GM23338 (cell line): Measurements from ENCODE around the gene INPP5A.

ENCODE experiments used
- EZH2 ChIP-seq: fragments of 200-600 bp; sonication (generic); IDR thresholded peaks from one replicate; pipeline ENCODE4 v1.8.0; 2017; ENCODE audit warnings: antibody characterized with exemption, mild to moderate bottlenecking, low read depth; ENCODE audit not compliant: unreplicated experiment
- EZH2phosphoT487 ChIP-seq: fragments of 200-600 bp; sonication (generic); IDR thresholded peaks from one replicate; pipeline ENCODE4 v1.8.1; 2018; ENCODE audit warnings: antibody characterized with exemption; ENCODE audit not compliant: unreplicated experiment
- POLR2AphosphoS5 ChIP-seq: IDR thresholded peaks from 2 replicates; pipeline ENCODE4 v1.6.1; 2016; ENCODE audit warnings: antibody characterized with exemption, low read depth
- ZNF331 ChIP-seq: fragments of 250-450 bp; sonication (Bioruptor Pico); IDR thresholded peaks from 2 replicates; pipeline ENCODE4 v1.5.0; 2020; ENCODE audit warnings: low read depth, mild to moderate bottlenecking, moderate library complexity
- TF ChIP-seq, protein P1 (sequence below): IDR thresholded peaks from one replicate; pipeline ENCODE4 v1.6.1; 2018; ENCODE audit warnings: antibody characterized with exemption; ENCODE audit not compliant: unreplicated experiment
- TF ChIP-seq, protein P2 (sequence below), 2 experiments: fragments of 200-600 bp in 1 of 2; sonication (generic) in 1 of 2; conservative IDR thresholded peaks; 2 replicates each; pipeline versions ENCODE4 v1.5.1 to v1.6.1; 2016 to 2017; ENCODE audit warnings: antibody characterized with exemption in 2 of 2, low read depth in 2 of 2, mild to moderate bottlenecking in 2 of 2, moderate library complexity in 1 of 2
- TF ChIP-seq, protein P3 (sequence below): IDR thresholded peaks from 2 replicates; pipeline ENCODE4 v1.6.1; 2016; ENCODE audit warnings: antibody characterized with exemption

DNA sequence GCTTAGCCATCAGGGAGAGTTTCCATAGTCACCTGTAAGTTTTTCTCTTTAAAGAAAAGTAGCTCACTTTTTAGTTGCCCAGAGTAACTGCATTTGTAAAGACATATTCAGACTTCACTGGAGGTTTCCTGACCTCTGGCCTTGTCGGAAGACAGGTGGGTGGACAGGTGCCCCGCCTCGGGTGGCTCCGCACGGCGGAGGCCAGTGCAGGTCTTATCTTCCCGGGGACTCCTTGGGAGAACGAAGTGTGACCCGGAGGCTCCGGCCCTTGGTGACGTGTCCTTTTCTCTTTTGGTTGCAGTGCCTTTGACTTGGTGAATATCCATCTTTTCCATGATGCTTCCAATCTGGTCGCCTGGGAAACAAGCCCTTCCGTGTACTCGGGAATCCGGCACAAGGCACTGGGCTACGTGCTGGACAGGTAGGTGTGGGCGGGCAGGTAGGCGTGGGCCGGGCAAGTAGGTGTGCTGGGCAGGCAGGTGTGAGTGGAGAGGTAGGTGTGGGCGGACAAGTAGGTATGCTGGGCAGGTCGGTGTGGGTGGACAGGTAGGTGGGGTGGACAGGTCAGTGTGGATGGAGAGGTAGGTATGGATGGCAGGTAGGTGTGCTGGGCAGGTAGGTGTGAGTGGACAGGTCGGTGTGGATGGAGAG, 172.6 kb downstream of the INPP5A start:
- TF ChIP-seq, protein P1, sequence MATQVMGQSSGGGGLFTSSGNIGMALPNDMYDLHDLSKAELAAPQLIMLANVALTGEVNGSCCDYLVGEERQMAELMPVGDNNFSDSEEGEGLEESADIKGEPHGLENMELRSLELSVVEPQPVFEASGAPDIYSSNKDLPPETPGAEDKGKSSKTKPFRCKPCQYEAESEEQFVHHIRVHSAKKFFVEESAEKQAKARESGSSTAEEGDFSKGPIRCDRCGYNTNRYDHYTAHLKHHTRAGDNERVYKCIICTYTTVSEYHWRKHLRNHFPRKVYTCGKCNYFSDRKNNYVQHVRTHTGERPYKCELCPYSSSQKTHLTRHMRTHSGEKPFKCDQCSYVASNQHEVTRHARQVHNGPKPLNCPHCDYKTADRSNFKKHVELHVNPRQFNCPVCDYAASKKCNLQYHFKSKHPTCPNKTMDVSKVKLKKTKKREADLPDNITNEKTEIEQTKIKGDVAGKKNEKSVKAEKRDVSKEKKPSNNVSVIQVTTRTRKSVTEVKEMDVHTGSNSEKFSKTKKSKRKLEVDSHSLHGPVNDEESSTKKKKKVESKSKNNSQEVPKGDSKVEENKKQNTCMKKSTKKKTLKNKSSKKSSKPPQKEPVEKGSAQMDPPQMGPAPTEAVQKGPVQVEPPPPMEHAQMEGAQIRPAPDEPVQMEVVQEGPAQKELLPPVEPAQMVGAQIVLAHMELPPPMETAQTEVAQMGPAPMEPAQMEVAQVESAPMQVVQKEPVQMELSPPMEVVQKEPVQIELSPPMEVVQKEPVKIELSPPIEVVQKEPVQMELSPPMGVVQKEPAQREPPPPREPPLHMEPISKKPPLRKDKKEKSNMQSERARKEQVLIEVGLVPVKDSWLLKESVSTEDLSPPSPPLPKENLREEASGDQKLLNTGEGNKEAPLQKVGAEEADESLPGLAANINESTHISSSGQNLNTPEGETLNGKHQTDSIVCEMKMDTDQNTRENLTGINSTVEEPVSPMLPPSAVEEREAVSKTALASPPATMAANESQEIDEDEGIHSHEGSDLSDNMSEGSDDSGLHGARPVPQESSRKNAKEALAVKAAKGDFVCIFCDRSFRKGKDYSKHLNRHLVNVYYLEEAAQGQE = no peak
- TF ChIP-seq, protein P2, sequence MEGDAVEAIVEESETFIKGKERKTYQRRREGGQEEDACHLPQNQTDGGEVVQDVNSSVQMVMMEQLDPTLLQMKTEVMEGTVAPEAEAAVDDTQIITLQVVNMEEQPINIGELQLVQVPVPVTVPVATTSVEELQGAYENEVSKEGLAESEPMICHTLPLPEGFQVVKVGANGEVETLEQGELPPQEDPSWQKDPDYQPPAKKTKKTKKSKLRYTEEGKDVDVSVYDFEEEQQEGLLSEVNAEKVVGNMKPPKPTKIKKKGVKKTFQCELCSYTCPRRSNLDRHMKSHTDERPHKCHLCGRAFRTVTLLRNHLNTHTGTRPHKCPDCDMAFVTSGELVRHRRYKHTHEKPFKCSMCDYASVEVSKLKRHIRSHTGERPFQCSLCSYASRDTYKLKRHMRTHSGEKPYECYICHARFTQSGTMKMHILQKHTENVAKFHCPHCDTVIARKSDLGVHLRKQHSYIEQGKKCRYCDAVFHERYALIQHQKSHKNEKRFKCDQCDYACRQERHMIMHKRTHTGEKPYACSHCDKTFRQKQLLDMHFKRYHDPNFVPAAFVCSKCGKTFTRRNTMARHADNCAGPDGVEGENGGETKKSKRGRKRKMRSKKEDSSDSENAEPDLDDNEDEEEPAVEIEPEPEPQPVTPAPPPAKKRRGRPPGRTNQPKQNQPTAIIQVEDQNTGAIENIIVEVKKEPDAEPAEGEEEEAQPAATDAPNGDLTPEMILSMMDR (conservative IDR thresholded peaks at IDR 0.05; ENCODE audit: low read depth in 2 of 2) = no peak
- TF ChIP-seq ZNF331 (CRISPR knock-in tag) (no peak), POLR2AphosphoS5 (no peak), EZH2phosphoT487 (no peak), EZH2 (no peak)
- TF ChIP-seq, protein P3, sequence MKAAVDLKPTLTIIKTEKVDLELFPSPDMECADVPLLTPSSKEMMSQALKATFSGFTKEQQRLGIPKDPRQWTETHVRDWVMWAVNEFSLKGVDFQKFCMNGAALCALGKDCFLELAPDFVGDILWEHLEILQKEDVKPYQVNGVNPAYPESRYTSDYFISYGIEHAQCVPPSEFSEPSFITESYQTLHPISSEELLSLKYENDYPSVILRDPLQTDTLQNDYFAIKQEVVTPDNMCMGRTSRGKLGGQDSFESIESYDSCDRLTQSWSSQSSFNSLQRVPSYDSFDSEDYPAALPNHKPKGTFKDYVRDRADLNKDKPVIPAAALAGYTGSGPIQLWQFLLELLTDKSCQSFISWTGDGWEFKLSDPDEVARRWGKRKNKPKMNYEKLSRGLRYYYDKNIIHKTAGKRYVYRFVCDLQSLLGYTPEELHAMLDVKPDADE = no peak
